ENCODE data around the gene ACSF2.

Gene ACSF2

DNA sequence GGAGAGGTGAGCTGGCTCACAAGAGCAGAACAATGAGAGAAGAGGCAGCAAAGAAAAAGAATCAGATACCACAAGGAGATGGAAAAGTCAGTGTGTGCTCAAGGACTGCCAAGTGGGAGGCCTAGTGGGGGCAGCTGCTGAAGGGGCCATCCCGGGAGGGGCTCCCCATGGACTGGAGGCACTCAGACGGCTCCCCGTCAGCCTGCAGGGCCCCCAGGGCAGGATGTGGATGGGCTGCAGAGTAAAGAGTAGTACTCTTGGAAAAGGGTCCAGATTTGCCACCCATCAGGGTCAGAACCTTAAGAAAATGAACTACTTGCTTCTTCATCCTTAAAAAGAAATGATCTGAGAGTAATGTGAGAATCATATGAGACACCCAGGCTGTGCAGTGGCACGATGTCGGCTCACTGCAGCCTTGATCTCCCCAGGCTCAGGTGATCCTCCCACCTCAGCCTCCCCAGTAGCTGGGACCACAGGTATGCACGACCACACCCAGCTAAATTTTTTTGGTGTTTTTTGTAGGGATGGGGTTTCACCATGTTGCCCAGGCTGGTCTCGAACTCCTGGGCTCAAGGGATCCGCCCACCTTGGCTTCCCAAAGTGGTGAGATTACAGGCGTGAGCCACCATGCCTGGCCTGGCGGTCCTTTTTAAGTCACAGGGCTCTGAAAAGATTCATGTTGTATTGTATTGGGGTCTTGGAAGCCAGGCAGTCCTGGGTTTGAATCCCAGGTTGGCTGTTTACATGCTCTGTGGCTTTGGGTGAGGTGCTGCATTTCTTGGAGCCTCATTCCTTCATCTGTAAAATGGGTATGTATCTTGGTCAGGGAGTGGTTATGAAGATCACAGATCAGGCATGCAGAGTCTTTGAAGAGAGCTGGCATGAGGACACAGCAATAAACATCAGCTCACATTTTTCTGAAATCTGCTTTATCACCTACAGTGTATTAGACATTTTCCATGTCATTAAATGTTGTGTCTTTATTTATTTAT is 15.1 kb downstream of the ACSF2 start:
- no peak for DNase-seq

- DNase-seq: no peak
Measured at GRCh38 chr17:50443505-50443974, 17.5 kb downstream of the ACSF2 start.

GRCh38 chr17:50444841-50445715 is 19.1 kb downstream of the ACSF2 start:
- no peak for DNase-seq

GRCh38 chr17:50445730-50446325 is 19.8 kb downstream of the ACSF2 start:
- no peak for DNase-seq

DNA sequence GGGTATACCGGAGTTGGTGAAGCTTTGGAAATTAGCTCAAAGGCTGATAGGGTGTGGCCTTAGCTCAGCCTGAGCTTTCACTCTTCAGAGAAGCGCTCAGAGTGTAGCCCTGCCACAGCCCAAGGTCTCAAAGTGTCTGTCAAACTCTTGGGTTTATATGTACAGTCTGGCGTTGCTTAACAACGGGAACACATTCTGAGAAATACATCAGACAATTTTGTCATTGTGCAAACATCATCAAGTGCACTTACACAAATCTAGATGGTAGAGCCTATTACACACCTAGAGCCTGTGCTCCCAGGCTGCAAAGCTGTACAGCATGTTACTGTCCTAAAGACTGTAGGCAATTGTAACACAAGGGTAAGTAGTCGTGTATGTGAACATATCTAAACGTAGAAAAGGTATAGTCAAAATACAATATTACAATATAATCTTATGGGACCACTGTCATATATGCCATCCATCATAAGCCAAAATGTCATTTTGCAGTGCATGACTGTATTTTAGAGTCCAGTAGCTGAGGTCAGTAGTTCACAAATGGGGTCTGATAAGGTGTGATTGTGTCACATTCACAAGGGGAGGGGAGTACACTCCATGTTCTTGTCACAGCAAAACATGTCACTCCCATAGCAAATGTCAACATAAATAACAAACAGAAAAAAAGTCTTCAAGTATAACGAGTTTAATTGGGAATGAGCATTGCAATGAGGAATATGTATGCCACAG is 22.0 kb downstream of the ACSF2 start:
- no peak for DNase-seq

DNA sequence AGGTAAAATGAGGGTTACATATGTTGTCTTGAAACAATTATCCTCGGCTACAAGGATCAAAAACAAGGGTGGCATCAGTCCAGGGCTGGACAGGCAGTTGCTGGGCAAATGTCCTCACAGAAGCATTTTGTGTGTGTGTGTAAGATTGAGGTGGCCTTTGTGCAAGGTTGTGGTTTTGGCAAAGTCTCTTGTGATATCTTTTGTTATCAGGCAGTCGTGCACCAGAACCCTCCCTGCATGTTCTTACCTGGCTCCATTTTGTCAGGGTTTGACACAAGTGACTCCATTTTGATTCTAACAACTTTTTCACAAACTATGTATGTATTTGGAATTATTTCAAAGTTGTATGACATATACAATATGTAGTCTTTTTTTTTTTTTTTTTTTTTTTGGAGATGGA is 22.6 kb downstream of the ACSF2 start:
- DNase-seq: no peak

DNA sequence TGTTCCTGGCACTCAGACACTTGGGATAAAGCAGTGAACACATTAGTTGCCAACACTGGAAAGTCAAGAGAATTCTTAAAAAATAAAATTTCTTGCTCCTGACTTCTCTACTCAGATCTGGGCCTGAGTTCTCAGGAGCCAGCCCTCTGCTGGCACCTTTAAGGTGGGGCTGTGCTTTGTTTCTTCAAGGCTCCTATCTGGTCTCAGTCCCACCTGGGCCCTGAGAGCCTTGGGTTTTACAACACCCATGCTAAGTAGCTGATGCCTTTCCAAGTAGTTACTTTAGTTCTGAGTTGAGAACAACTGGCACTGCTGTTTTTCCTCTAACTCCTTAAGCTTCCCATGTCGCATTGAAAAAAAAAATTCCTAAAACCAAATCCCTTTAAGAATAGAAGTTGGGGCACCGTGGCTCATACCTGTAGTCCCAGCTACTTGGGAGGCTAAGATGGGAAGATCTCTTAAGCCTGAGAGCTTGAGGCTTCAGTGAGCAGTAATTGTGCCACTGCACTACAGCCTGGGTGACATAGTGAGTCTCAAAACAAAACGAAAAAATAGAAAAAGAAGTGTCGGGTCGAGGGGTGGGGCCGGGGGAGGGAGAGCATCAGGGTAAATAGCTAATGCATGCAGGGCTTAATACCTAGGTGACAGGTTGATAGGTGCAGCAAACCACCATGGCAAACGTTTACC is 26.1 kb downstream of the ACSF2 start:
- no peak for DNase-seq

GRCh38 chr17:50452630-50453300 is 26.7 kb downstream of the ACSF2 start:
- DNase-seq: no peak

DNA sequence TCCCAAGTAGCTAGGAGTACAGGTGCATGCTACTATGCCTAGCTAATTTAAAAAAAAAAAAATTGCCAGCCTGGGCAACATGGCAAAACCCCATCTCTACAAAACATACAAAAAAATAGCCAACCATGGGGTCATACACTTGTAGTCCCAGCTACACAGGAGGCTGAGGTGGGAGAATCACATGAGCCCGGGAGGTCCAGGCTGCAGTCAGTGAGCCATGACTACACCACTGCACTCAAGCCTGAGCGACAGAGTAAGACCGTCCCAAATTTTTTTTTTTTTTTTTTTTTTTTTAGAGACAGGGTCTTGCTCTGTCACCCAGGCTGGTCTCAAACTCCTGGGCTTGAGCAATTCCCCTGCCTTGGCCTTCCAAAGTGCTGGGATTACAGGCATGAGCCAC is 27.9 kb downstream of the ACSF2 start:
- no peak for DNase-seq

GRCh38 chr17:50457621-50458020 is 31.6 kb downstream of the ACSF2 start:
- DNase-seq: no peak

- no peak for DNase-seq
Measured at GRCh38 chr17:50458270-50458669, 32.3 kb downstream of the ACSF2 start.

GRCh38 chr17:50458701-50459676 is 33.0 kb downstream of the ACSF2 start:
- DNase-seq: no peak

DNA sequence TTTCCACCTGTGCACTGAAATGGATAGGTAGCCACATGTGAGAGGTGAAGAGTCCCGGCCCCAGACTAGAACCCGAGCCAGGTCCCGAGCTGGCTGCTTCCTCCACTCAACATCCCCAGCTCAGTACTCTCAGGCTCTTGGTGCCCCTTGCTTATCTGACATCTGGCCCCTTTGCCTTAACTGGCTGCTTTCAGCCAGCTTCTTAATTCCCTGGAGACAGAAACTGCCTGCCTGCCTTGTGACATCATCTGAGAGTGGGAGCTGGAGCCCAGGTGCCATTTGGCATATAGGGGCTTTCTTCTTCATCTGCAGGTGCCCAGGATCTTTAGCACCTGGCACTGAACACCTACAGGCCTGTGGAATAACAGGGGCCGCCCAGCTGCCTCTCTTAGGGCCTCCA is 33.7 kb downstream of the ACSF2 start:
- DNase-seq: no peak

DNA sequence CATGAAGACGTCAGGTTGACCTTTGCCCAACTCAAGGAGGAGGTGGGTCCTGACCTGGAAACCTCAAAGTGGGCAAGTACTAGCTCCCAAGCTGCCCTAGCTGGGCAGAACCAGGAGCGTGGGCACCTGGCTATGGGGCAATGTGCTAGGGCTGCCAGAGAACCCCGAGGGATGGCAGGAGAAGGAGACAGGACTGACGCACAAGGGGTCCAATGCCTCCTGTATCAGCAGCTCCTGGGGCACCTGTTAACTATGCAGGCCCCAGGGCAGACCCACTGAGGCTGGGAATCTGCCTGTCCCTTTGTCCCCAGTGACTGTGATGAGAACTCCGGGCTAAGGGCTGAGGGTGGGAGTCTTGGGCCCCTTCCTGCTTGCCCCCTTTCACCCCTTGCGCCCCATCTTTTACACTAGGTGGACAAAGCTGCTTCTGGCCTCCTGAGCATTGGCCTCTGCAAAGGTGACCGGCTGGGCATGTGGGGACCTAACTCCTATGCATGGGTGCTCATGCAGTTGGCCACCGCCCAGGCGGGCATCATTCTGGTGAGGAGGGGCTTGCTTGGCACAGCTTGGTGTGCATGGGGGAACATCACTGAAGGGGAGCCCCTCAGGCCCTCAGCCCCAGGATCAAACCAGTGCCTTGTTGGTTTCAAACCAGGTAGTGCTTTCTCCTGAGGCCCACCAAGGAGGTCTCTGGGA is 35.0 kb downstream of the ACSF2 start:
- no peak for DNase-seq

DNA sequence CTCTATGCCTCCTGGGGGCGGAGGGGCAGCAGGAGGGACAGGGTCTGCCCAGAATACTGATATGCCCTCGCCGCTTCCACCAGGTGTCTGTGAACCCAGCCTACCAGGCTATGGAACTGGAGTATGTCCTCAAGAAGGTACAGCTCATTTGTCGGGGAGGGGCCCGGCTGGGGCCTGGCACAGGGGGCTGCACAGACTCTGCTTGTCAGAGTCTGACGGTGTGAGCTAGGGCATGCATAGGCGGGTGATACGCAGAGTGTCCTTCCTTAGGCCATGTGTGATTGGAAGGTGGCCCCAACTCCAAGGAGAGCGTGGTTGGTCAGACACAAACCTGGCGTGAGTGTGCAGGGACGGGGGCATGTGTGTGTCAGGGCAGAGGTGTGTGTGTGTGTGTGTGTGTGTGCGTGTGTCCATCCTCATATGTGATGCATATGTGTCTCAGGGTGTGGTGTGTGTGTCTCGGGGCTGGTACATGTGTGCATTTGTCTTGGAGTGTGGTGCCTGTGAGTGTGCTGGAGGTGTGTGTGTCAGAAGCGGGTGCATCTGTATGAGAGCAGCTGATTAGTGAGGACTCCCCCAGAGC is 35.6 kb downstream of the ACSF2 start:
- DNase-seq: no peak

DNA sequence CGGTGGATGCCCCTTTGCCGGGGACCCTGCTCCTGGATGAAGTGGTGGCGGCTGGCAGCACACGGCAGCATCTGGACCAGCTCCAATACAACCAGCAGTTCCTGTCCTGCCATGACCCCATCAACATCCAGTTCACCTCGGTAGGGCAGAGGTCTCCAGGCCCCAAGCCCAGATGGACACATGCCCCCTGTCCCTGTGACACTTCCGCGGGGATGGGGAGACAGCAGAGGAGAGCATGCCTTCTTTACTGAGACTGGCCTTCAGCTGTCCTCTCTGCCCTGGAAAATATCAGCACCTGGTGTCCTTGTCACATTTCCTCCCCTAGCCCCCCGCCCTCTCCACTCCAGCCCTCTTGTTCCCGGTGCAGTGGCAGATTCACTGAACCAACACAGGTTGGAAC is 36.4 kb downstream of the ACSF2 start:
- DNase-seq: no peak

DNA sequence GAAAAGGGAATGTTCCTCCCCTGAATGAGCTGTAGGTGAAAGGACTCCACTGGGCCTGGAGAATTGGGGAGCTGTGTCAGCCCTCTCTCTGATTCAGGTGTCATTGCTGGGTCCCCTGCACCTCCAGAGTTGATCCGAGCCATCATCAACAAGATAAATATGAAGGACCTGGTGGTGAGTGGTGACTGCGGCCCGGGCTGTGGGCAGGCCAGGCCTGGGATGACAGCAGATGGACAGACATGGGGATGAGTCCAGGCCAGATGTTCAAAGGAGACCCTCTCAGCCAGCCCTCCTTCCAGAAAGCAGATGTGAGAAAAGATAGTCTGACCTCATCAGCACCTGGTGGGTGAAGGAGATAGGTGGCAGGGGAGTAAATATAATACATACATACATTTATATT is 38.1 kb downstream of the ACSF2 start:
- DNase-seq: no peak

- DNase-seq: no peak
Measured at GRCh38 chr17:50464736-50465135, 38.7 kb downstream of the ACSF2 start.

GRCh38 chr17:50465171-50465570 is 39.2 kb downstream of the ACSF2 start:
- no peak for DNase-seq

Measured in NCI-H526 (cell line).